Stimulated activated naive B cell treated with anti-CD40 and anti-IgM and Interleukin-4, amounts not matched to agents 10 μg/mL and 1 μg/mL and 100 μg/mL, for 72 hours (primary cell): ENCODE measurements around the gene ZDHHC18.
"Not testable (repeated sequence)": the region's sequence is repeated elsewhere in the genome, so short reads cannot be mapped to it uniquely, and the experiment has no call there.

Experiments used
- ATAC-seq, 2 donors: fragments of 150-1000 bp; cut with Tn5 transposase; replicated peaks; 2 replicates each; pipeline ENCODE4 v1.10.0; 2021; ENCODE audit warnings: moderate library complexity in 1 of 2
- DNase-seq: peaks from one replicate; pipeline ENCODE4 v3.0.0; 2021
- H3K27ac Mint-ChIP-seq: one replicate; pipeline ENCODE4 v1.8.0; 2022; ENCODE audit warnings: mild to moderate bottlenecking, mixed read lengths
- H3K27me3 Mint-ChIP-seq, 2 donors: one replicate each; pipeline ENCODE4 v1.8.0; 2022; ENCODE audit warnings: mixed read lengths in 2 of 2
- H3K36me3 Mint-ChIP-seq, 2 donors: one replicate each; pipeline ENCODE4 v1.8.0; 2022; ENCODE audit warnings: mixed read lengths in 2 of 2, mild to moderate bottlenecking in 1 of 2
- H3K4me1 Mint-ChIP-seq, 2 donors: one replicate each; pipeline ENCODE4 v1.8.0; 2022; ENCODE audit warnings: mixed read lengths in 2 of 2, mild to moderate bottlenecking in 1 of 2
- H3K4me3 Mint-ChIP-seq, 2 donors: one replicate each; pipeline ENCODE4 v1.8.0; 2022; ENCODE audit warnings: mild to moderate bottlenecking in 2 of 2, mixed read lengths in 2 of 2, moderate library complexity in 1 of 2
- H3K9me3 Mint-ChIP-seq, 2 donors: one replicate each; pipeline ENCODE4 v1.8.0; 2022; ENCODE audit warnings: mixed read lengths in 2 of 2, mild to moderate bottlenecking in 1 of 2

The ZDHHC18 gene

DNA sequence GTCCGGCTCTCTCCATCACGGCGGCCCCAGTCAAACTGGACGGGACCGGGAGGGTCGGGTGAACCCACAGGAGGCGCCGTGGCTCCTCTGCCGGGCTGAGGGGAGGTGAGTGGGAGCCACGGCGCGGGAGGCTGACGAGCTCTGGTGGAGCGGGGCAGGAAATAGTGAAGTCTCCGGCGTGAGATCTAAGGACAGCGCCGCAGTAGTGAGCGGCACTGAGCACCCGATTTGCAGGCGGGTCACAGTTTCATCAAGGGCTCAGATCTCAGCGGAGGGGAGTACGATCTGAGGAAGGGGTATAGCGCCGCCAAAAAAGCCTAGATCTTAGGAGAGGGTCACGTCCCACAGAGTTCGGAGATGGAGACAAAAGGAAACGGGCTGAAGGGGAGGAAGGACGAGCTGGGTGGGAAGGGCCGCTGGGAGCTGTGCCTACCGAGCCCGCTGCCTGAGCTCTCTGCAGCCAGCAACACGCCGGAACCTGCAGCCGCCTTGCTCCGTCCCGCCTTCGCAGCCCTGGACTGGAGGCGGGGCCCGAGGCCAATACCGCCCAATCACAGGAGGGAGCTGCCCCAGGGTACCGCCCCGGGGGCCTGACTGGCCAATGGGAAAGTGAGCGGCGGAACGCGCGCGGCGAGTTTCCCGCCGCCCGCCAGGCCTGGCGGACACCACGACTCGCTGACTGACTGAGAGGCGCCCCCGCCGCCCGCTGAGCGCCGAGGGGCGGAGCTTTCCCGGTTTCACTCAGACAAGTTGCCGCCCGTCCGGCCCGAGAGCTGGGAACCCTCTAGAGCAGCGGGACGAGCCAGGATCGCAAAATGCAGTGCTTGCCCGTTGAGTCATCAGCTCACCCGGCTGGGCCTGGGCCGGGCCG, 38.4 kb downstream of the ZDHHC18 start:
- no peaks in the 10 kb centered on the region for H3K27me3 Mint-ChIP-seq
- H3K27ac Mint-ChIP-seq, result peak overlapping the region; percentile 98
- ATAC-seq (peak; percentile 93), DNase-seq (peak; percentile 96)
- peak overlapping the region; percentile 97 to 99 for H3K4me3 Mint-ChIP-seq
- peaks cover 17 to 32% of the 10 kb centered on the region in 2 donors for H3K4me1 Mint-ChIP-seq
- peaks cover 0 to 2% of the 10 kb centered on the region in 2 donors for H3K36me3 Mint-ChIP-seq
- no peaks in the 10 kb centered on the region for H3K9me3 Mint-ChIP-seq

- H3K27me3 Mint-ChIP-seq, H3K9me3 Mint-ChIP-seq, DNase-seq, H3K27ac Mint-ChIP-seq, H3K4me3 Mint-ChIP-seq, H3K4me1 Mint-ChIP-seq, ATAC-seq: not testable (repeated sequence)
- peaks cover 3 to 24% of the 10 kb centered on the region in 2 donors for H3K36me3 Mint-ChIP-seq
Observed at GRCh38 chr1:26873097-26873496, 46.6 kb downstream of the ZDHHC18 start.

DNA sequence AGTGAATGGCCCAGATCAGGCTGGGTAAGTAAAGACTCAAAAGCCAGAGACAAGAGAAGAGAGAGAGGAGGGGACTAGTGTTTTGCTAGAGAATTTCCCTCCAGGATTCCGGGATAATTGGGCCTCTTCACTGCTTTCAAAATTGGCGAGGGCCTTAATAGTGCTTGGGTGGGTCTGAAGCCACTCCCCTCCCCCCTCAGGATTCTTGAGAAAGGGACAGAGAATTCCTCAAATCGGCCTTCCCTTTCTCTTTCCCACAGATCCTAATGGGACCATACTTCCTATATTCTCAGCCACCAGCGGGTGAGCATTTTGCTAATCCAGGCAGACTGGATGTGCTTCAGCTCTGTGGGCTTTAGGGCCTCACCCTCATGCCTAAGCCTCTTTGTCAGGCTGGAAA, 48.4 kb downstream of the ZDHHC18 start:
- Mint-ChIP-seq H3K4me1 (peaks cover 0 to 2% of the 10 kb centered on the region in 2 donors), H3K9me3 (no peaks in the 10 kb centered on the region), H3K4me3 (no peak overlapping the region), H3K27ac (no peak overlapping the region), H3K36me3 (peaks cover 10 to 29% of the 10 kb centered on the region in 2 donors), H3K27me3 (no peaks in the 10 kb centered on the region)
- DNase-seq (no peak), ATAC-seq (no peak)

DNA sequence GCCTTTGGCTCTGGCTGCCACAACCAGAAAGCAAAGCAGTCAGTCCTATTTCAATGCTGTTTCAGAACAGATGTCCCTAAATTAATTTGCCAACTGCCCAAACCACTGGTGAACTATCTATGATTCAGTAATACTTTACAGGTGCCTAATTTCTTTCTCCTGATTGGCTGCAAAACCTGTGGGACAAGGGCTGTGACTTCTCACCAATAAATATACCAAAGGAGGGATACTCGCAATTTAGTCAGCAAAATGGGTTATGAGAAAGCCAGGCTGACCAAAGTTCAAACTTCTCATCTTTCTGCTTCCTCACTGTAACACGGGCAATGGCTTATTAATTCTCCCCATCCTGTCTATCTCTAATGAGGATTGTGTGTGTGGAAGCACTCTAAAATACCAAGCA, 50.8 kb downstream of the ZDHHC18 start:
- no peaks in the 10 kb centered on the region for H3K9me3 Mint-ChIP-seq
- ATAC-seq (no peak), DNase-seq (no peak)
- H3K27me3 Mint-ChIP-seq, result no peaks in the 10 kb centered on the region
- no peak overlapping the region for H3K27ac Mint-ChIP-seq
- peaks cover 0 to 2% of the 10 kb centered on the region in 2 donors for H3K4me1 Mint-ChIP-seq
- H3K4me3 Mint-ChIP-seq, result no peak overlapping the region
- H3K36me3 Mint-ChIP-seq, result peaks cover 12 to 32% of the 10 kb centered on the region in 2 donors

DNA sequence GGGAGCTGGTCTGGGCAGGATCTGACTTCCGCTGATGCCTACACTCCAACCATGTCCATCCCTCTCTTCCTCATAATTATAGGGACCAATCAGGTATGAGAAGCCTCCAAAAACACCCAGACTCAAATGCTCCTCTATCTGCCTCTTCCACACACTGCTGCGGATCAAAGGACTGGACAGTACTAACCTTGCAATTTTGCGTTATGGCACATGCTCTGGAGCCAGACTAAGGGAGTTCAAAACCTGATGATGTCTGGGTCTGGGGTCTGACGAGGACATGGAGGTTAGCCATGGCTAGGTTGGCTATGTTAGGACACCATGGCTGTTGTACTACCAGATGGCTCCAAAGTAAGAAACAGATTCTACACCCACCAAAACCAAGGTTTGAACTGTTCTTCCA, 53.3 kb downstream of the ZDHHC18 start:
- peaks cover 5 to 7% of the 10 kb centered on the region in 2 donors for H3K4me1 Mint-ChIP-seq
- no peaks in the 10 kb centered on the region for H3K27me3 Mint-ChIP-seq
- no peak overlapping the region for H3K4me3 Mint-ChIP-seq
- no peaks in the 10 kb centered on the region for H3K9me3 Mint-ChIP-seq
- ATAC-seq (no peak), DNase-seq (no peak)
- H3K36me3 Mint-ChIP-seq, result peaks cover 33 to 51% of the 10 kb centered on the region in 2 donors
- no peak overlapping the region for H3K27ac Mint-ChIP-seq

DNA sequence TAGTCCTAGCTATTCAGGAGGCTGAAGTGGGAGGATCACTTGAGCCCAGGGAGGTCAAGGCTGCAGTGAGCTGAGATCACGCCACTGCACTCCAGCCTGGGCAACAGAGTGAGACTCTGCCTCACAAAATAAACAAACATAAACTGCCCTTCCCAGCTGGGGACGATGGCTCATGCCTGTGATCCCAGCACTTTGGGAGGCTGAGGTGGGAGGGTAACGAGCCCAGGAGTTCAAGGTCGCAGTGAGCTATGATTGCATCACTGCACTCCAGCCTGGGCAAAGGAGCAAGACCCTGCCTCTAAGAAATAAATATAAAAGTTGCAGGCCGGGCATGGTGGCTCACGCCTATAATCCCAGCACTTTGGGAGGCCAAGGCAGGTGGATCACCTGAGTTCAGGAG, 55.1 kb downstream of the ZDHHC18 start:
- Mint-ChIP-seq H3K4me1 (peaks cover 10 to 11% of the 10 kb centered on the region in 2 donors), H3K36me3 (peaks cover 38 to 50% of the 10 kb centered on the region in 2 donors)
- ATAC-seq, H3K9me3 Mint-ChIP-seq, H3K27ac Mint-ChIP-seq, DNase-seq, H3K4me3 Mint-ChIP-seq, H3K27me3 Mint-ChIP-seq: not testable (repeated sequence)

- H3K27me3 Mint-ChIP-seq, result no peaks in the 10 kb centered on the region
- H3K9me3 Mint-ChIP-seq, result no peaks in the 10 kb centered on the region
- H3K27ac Mint-ChIP-seq, result no peak overlapping the region
- peaks cover 13 to 17% of the 10 kb centered on the region in 2 donors for H3K4me1 Mint-ChIP-seq
- DNase-seq (no peak), ATAC-seq (no peak)
- H3K4me3 Mint-ChIP-seq, result no peak overlapping the region
- H3K36me3 Mint-ChIP-seq, result peaks cover 38 to 49% of the 10 kb centered on the region in 2 donors
Observed at GRCh38 chr1:26882696-26883463, 56.4 kb downstream of the ZDHHC18 start.

DNA sequence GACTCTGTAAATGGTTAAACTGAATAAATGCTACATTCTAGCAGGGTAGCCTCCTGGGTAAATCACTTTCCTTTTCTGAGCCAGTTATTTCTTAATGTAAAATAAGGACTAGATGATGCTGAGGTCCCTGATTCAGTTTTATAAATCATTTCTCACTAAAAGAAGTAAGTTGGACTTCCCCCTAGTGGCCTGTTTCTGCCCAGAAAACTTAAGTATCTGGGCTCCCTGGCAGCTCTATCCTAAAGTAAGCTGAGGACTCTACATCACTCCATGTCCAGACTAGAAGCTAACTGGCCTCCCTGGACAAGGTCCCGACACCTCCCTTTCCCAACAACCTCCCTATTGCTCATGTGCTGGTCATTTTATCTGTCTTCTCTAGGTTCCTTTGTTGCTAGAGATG, 60.6 kb downstream of the ZDHHC18 start:
- peak overlapping the region in 1 of 2 donors; percentile 44 for H3K4me3 Mint-ChIP-seq
- ATAC-seq (no peak), DNase-seq (no peak)
- H3K9me3 Mint-ChIP-seq, result no peaks in the 10 kb centered on the region
- no peaks in the 10 kb centered on the region for H3K27me3 Mint-ChIP-seq
- H3K4me1 Mint-ChIP-seq, result peaks cover 29 to 51% of the 10 kb centered on the region in 2 donors
- H3K27ac Mint-ChIP-seq, result no peak overlapping the region
- H3K36me3 Mint-ChIP-seq, result peaks cover 52 to 61% of the 10 kb centered on the region in 2 donors

DNA sequence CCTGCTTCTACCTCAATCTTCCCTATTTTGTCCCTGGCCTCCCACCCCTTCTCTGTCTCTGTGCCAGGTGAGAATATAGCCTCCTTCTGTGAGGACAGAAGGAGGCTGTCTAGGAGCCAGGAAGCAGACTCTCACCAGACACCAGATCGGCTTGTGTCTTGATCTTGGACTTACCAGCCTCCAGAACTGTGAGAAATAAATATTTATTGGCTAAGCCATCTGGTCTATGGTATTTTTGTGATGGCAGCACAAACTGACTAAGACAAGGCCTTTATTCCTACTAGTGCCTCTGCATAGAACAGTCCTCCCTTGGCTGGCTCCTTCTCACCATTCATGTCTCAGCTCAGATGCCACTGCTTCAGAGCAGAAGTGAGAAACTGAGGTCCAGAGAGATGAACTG, 61.7 kb downstream of the ZDHHC18 start:
- Mint-ChIP-seq H3K36me3 (peaks cover 53 to 61% of the 10 kb centered on the region in 2 donors), H3K4me1 (peaks cover 25 to 51% of the 10 kb centered on the region in 2 donors), H3K27ac (peak overlapping the region; percentile 97), H3K4me3 (peak overlapping the region; percentile 97 to 98), H3K27me3 (no peaks in the 10 kb centered on the region), H3K9me3 (no peaks in the 10 kb centered on the region)
- DNase-seq, result no peak
- ATAC-seq, result no peak

- H3K9me3 Mint-ChIP-seq, result no peaks in the 10 kb centered on the region
Observed at GRCh38 chr1:26889551-26890466, 63.3 kb downstream of the ZDHHC18 start, which contains the start of gene GPN2. GPN2 (minus strand) TSS chr1:26890283; CDS start chr1:26890096, 187 bp downstream.

GRCh38 chr1:26890467-26890796, 63.9 kb downstream of the ZDHHC18 start:
- peak overlapping the region; percentile 97 to 98 for H3K4me3 Mint-ChIP-seq
- peak; percentile 45 to 51 for ATAC-seq
- peaks cover 25 to 41% of the 10 kb centered on the region in 2 donors for H3K4me1 Mint-ChIP-seq
- H3K9me3 Mint-ChIP-seq, result no peaks in the 10 kb centered on the region
- H3K36me3 Mint-ChIP-seq, result peaks cover 45 to 59% of the 10 kb centered on the region in 2 donors
- H3K27me3 Mint-ChIP-seq, result no peaks in the 10 kb centered on the region
- H3K27ac Mint-ChIP-seq, result peak overlapping the region; percentile 97
- no peak for DNase-seq

More at GRCh38 chr1:26889551-26890466, 63.3 kb downstream of the ZDHHC18 start, which contains the start of gene GPN2:
- Mint-ChIP-seq H3K4me3 (peak within 1 kb of the TSS; percentile 97 to 98), H3K36me3 (peaks cover 49 to 60% of the 10 kb centered on the region in 2 donors), H3K27me3 (no peaks in the 10 kb centered on the region), H3K4me1 (peaks cover 29 to 46% of the 10 kb centered on the region in 2 donors), H3K27ac (peak within 1 kb of the TSS; percentile 97)
- DNase-seq (peak; percentile 71), ATAC-seq (peak; percentile 97 to 98)

- Mint-ChIP-seq H3K4me1 (peaks cover 22 to 33% of the 10 kb centered on the region in 2 donors), H3K9me3 (no peaks in the 10 kb centered on the region), H3K4me3 (no peak overlapping the region), H3K27me3 (no peaks in the 10 kb centered on the region), H3K27ac (peak overlapping the region; percentile 11), H3K36me3 (peaks cover 42 to 48% of the 10 kb centered on the region in 2 donors)
- ATAC-seq, result no peak
- no peak for DNase-seq
Observed at GRCh38 chr1:26894263-26894662, 67.8 kb downstream of the ZDHHC18 start.

- peaks cover 28 to 42% of the 10 kb centered on the region in 2 donors for H3K36me3 Mint-ChIP-seq
- ATAC-seq, result no peak
Observed at GRCh38 chr1:26897351-26897750, 70.9 kb downstream of the ZDHHC18 start.

More at GRCh38 chr1:26897351-26897750, 70.9 kb downstream of the ZDHHC18 start:
- Mint-ChIP-seq H3K27ac (peak overlapping the region; percentile 48), H3K4me3 (no peak overlapping the region), H3K4me1 (peaks cover 26 to 30% of the 10 kb centered on the region in 2 donors), H3K9me3 (no peaks in the 10 kb centered on the region), H3K27me3 (no peaks in the 10 kb centered on the region)
- no peak for DNase-seq
